A172 (cell line): ENCODE data around the gene PRM1. TPM values are rescaled to one million over a fixed set of nuclear protein-coding genes. Genes with fewer than 3 reads are reported as not detected.
"Not testable (repeated sequence)": the region's sequence is repeated elsewhere in the genome, so short reads cannot be mapped to it uniquely, and the experiment has no call there.

Source experiments
- DNase-seq: peaks from one replicate; pipeline ENCODE4 v3.0.0-alpha.2; 2015; ENCODE audit warnings: low spot score
- total RNA-seq: library from RNA; depleted of rRNA; stranded (reverse); fragments of >200 nt; shearing (Covaris generic); gene quantifications from 2 replicates; pipeline ENCODE4 v1.2.3, GENCODE V29; 2014

PRM1 gene
- total RNA-seq, 1 experiment from 2014 or later, result not detected

DNA sequence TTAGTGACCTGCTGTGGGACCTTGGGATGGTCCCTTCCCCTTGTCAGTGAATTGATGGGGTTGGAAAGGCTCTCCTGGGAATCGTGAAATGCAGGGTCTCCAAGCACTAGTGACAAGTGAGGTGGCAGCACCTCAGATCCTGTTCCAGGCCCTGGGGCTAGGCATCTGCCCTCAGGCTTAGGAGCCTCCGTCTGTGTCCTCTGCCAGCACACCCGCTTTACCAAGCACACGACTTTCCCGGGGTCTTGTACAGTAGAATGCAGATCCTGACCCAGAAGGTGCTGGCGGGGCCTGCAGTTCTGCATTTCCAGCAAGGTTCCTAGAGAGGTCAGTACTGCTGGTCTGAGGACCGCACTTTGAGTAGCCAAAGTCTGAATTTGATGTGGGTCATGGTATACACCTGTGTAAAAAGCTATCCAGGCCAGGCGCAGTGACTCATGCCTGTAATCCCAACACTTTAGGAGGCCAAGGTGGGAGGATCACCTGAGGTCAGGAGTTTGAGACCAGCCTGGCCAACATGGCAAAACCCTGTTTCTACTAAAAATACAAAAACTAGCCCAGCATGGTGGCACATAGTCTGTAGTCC lies 33.3 kb upstream of the PRM1 start:
- DNase-seq, result no peak

DNA sequence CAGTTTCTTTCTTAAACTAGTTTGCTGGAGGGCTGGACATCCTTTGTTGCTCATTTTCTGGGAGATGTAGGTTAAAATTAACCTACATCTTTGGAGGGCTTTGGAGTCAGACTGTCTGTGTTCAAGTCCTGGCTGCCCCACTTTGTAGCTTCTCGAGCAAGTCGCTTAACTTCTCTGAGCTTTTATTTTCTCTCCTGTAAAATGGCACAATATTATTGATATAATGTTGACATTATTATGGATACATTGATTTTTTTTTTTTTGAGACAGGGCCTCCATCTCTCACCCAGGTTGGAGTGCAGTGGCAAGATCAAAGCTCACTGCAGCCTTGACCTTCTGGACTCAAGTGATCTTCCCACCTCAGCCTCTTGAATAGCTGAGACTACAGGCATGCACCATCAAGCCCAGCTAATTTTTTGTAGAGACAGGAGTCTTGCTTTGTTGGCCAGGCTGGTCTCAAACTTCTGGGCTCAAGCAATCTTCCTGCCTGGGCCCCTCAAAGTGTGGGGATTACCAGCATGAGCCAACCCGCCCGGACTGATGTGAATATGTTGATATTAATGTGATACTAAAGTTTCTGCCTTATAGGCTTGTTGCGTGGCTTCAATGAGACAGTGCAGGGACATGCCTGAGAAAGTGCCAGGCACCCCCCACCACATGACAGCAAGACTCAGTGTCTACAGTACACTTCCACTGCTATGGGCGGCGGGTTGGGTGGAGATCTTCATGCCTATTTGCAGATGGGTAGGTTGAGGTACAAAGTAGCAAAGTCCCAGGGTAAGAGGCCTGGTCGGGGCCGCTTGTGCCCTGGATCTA lies 32.6 kb upstream of the PRM1 start:
- no peak for DNase-seq

GRCh38 chr16:11312718-11313492 lies 31.8 kb upstream of the PRM1 start:
- peak; percentile 67 for DNase-seq

DNA sequence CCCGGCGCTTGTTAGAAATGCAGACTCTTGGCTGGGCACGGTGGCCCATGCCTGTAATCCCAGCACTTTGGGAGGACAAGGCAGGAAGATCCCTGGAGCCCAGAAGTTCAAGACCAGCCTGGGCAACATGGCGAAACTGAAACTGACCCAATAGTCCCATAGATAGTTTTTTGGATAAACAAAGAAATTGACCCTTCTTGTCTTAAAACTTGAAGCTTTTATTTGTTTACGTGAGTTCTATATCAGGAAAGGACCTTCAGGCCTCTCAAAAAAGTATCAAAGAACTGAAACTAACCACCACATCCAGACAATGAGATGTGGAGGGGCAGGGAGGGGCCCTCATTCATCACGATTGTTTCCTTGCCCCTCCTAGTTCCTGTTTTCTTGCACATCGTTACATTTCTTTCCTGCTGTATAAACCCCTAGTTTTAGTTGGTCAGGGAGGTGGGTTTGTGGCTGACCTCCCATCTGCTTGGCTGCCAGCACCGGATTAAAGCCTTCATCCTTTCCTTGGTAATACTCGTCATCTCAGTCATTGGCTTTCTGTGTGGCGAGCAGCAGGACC lies 29.9 kb upstream of the PRM1 start:
- no peak for DNase-seq

DNA sequence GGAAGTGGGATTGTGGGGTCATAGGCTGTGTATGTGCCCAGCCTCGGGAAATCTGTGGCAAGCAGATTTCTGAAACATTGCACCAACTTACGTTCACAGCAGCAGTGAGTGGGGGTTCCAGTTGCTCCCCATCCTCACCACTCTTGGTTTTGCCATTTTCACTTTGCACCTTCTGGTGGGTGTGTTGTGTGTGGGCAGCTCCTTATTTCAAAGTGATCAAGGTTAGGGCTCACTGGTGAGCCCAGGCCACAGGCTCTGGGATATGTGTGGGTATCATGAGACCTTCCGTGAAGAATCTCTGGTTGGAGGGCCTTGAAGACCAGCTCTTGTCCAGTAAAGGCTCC lies 29.5 kb upstream of the PRM1 start:
- no peak for DNase-seq

- DNase-seq, result no peak
These were observed 28.9 kb upstream of the PRM1 start for GRCh38 chr16:11309895-11310633.

GRCh38 chr16:11308493-11309283 lies 27.6 kb upstream of the PRM1 start:
- no peak for DNase-seq

DNA sequence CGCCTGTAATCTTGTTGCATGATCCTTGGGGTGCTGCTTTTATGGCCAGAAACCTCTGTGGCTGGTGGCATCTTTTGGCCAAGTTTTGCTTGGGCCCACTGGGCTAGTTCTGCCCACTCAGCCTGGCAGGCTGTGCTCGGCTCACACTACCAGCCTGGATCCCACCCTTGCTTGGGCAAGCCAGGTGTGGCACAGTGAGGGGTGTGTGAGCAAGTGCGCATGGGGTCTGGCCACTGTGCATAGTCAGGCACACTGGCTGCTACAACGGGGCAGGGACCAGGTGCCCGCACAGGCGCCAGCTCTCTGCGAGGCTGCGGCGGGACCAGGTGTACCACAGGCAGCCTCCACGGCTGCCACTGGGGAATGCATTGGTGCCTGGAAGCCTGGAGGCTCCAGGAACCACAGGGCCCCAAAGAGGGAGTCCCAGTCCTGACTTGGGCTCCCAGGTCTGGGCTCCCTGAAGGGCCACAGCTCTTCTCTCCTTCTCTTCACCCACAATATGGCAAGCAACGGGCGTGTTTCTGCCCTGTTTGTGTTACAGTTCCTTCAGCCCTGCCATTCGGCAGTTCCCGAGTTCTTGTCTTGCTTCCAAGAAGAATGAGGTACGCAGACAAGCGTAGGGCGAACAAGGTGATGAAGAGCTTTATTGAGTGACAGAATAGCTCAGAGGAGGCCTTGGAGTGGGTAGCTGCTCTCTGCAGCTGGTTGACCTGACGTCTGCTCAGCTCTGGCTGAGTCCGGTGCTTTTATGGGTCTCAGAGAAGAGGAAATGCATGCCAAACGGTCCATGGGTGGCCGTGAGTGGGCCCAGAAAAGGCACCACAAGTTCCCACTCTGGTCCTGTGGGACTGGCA lies 26.7 kb upstream of the PRM1 start:
- DNase-seq, result no peak

DNA sequence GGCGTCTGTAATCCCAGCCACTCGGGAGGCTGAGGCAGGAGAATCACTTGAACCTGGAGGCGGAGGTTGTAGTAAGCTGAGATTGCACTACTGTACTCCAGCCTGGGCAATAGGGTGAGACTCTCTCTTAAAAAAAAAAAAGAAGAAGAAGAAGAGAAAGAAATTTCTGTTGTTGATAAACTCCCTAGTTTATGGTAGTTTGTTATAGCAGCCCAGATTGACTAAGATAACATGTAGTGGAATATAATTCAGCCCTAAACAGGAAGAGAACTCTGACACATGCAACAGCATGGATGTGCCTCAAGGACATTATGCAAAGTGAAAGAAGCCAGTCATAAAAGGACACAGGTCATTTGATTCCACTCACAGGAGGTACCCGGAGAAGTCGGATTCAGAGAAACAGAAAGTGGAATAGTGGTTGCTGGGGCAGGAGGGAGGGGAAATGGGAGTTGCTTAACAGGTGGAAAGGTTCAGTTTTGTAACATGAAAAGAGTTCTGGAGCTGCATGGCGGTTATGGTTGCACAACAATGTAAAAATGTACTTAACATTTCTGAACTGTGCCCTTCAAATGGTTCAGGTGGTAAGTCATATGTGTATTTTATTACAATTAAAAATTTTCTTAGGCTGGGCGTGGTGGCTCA lies 26.0 kb upstream of the PRM1 start:
- DNase-seq, result no peak

DNA sequence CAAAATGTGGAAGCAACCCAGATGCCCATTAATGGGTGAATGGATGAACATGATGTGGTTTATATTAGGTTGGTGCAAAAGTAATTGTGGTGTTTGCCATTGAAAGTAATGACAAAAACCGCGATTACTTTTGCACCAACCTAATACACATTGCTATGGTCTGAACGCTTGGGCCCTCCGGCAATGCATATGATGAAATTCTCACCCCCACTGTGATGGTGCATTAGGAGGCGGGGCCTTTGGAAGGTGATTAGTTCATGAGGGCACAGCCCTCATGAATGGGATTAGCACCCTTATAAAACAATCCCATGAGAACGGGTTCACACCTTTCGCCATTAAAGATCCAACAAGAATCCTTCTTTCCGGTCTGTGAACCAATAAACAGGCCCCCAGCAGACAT lies 25.3 kb upstream of the PRM1 start:
- DNase-seq, result no peak

GRCh38 chr16:11303405-11304138 lies 22.4 kb upstream of the PRM1 start:
- no peak for DNase-seq

- DNase-seq, result no peak
These were observed 21.8 kb upstream of the PRM1 start for GRCh38 chr16:11302977-11303376.

DNA sequence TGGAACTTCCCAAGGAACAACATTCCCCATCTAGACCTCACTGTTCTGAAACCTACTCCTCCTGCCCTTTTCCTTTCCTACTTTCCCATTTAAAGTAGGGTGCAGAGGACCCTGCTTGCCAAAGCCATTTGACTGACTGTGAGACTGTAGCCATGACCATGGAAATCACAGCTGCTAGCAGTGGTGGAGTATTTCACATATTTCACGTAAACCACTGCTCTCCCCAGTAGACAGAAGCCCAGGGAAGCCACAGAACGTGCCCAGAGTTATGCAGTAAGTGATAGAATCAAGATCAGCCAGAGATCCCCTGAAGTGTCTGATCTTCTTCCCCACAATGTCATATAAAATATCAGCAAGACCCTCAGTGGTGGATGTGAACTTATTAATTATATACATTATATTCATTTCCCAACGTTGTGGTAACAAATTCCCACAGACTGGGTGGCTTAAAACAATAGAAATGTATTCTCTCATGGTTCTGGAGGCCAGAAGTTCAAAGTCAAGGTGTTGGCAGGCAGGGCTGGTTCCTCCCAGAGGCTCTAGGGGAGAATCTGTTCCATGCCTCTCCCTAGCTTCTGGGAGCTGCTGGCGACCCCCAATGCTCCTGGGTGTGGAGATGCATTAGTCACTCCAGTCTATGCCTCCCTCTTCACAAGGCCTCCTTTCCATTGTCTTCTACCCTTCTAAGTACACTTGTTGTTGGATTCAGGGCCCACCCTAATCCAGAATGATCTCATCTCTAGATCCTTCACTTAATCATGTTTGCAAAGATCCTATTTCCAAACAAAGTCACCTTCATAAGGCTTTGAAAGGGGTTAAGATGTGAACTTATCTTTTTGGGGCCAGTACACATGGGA lies 20.7 kb upstream of the PRM1 start:
- DNase-seq, result no peak

DNA sequence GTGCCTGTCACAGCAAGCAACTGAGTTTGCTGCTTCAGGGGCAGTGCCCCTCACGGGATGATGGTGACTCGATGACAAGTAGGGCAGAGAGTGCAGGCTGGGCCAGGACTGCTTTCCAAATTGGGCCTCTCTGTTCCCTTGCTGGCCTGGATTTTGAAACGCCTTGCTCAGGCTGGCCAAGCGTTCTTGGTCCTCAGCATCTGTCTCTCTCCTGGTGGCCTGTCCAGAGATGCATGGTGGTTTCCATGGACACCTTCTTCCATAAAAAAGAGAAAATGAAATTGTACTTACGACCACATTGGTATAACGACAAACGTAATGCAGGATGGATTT lies 19.4 kb upstream of the PRM1 start:
- no peak for DNase-seq

- no peak for DNase-seq
These were observed 18.9 kb upstream of the PRM1 start for GRCh38 chr16:11299865-11300559.

DNA sequence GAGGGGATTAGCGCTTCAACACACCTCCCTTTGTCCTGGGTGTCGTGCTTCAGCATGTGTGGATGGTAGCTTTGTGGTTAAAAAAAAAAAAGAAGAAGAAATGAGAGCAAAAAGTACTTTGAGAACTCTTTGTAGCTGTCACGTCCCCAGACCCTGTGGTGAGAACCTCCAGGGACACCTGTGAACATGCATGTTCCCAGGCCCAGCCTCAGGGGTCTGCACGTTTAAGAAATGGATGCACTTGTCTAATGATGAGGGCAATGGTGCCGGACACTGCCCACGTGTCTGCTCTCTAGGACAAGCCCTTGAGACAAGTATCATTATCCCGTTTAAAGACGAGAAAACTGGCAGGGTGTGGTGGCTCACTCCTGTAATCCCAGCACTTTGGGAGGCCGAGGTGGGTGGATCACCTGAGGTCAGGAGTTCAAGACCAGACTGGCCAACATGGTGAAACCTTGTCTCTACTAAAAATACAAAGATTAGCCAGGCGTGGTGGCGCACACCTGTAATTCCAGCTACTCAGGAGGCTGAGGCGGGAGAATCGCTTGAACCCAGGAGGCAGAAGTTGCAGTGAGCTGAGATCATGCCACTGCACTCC lies 17.9 kb upstream of the PRM1 start:
- DNase-seq, result not testable (repeated sequence)
